Activated CD8-positive, alpha-beta T cell treated with anti-CD3 and anti-CD28 coated beads for 36 hours (primary cell): ENCODE data around the gene GCG. TPM values are rescaled to one million over a fixed set of nuclear protein-coding genes. Genes with fewer than 3 reads are reported as not detected.

Experiments used
- ATAC-seq: fragments of 200-7000 bp; cut with Tn5 transposase; one replicate; pipeline ENCODE4 v1.10.0; 2021; ENCODE audit warnings: mild to moderate bottlenecking, moderate library complexity
- CTCF ChIA-PET: fragments of 350-600 bp; sonication (Branson Sonifier 250); formaldehyde crosslinking; loops from one replicate; lab custom pipeline; 2021; ENCODE audit warnings: antibody characterized with exemption; lab: Charles Lee
- POLR2A ChIA-PET: fragments of 350-600 bp; sonication (Branson Sonifier 250); formaldehyde crosslinking; loops from one replicate; lab custom pipeline; 2021; ENCODE audit warnings: antibody characterized with exemption; lab: Charles Lee
- DNase-seq: peaks from one replicate; pipeline ENCODE4 v3.0.0-alpha.2; 2020
- H3K27ac Mint-ChIP-seq: one replicate; pipeline ENCODE4 v1.8.0; 2021; ENCODE audit warnings: mild to moderate bottlenecking, mixed read lengths
- H3K27me3 Mint-ChIP-seq: one replicate; pipeline ENCODE4 v1.8.0; 2021; ENCODE audit warnings: mixed read lengths
- H3K36me3 Mint-ChIP-seq: one replicate; pipeline ENCODE4 v1.8.0; 2021; ENCODE audit warnings: low read depth, mixed read lengths
- H3K4me1 Mint-ChIP-seq: one replicate; pipeline ENCODE4 v1.8.0; 2021; ENCODE audit warnings: low read depth, mixed read lengths
- H3K4me3 Mint-ChIP-seq: one replicate; pipeline ENCODE4 v1.8.0; 2021; ENCODE audit warnings: mild to moderate bottlenecking, moderate library complexity, mixed read lengths
- H3K9me3 Mint-ChIP-seq: one replicate; pipeline ENCODE4 v1.8.0; 2021; ENCODE audit warnings: mixed read lengths
- CTCF ChIP-seq: fragments of 200-600 bp; IDR thresholded peaks from one replicate; pipeline ENCODE4 v1.8.0; 2022; ENCODE audit warnings: antibody characterized with exemption, mild to moderate bottlenecking
- intact Hi-C: fragments of 100-400 bp; cut with micrococcal nuclease; formaldehyde crosslinking; loops from one replicate; pipeline ENCODE4 v1.10.0; 2022
- total RNA-seq, 2 experiments: library from RNA; stranded (reverse); gene quantifications; one replicate each; pipeline ENCODE4 v1.2.3, GENCODE V29; 2021

The GCG gene
- total RNA-seq, 2 experiments from 2014 or later = not detected

DNA sequence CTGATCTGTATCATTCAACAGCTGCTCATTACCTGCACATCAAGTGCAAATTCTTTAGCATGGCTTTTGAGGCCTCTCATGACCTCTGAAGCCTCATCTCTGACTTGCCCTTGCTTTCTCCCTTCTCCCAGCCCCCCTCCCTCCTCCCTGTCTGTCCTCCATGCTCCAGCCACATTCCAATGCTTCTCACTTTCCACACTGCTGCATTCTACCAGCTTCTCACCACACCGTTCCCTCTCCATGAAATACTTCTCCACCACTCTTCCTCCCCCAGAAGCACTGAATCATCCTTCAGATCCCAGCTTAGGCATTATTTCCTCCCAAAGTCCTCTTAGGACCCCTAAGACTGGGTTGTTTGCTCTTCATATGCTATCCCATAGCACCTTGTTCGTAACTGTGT, 26.9 kb downstream of the GCG start:
- Mint-ChIP-seq H3K27ac (no peak overlapping the region), H3K4me3 (no peak overlapping the region), H3K4me1 (peaks cover 6% of the 10 kb centered on the region), H3K9me3 (no peaks in the 10 kb centered on the region), H3K36me3 (no peaks in the 10 kb centered on the region), H3K27me3 (no peaks in the 10 kb centered on the region)
- ChIA-PET POLR2A (no interaction called here), CTCF (interaction anchor here (0.7 to 5.0 kb wide), 22 partner anchors 8 to 539 kb away, joined by 3 to 44 read pairs (median 4); no protein-coding TSS in a partner anchor)
- ATAC-seq = no peak
- intact Hi-C loops = loop anchor here (2.0 kb wide), 1 partner anchor 538 kb away; no protein-coding TSS in a partner anchor
- TF ChIP-seq CTCF = no peak
- no peak for DNase-seq

GRCh38 chr2:162123806-162124758, 28.0 kb downstream of the GCG start:
- POLR2A ChIA-PET = no interaction called here

DNA sequence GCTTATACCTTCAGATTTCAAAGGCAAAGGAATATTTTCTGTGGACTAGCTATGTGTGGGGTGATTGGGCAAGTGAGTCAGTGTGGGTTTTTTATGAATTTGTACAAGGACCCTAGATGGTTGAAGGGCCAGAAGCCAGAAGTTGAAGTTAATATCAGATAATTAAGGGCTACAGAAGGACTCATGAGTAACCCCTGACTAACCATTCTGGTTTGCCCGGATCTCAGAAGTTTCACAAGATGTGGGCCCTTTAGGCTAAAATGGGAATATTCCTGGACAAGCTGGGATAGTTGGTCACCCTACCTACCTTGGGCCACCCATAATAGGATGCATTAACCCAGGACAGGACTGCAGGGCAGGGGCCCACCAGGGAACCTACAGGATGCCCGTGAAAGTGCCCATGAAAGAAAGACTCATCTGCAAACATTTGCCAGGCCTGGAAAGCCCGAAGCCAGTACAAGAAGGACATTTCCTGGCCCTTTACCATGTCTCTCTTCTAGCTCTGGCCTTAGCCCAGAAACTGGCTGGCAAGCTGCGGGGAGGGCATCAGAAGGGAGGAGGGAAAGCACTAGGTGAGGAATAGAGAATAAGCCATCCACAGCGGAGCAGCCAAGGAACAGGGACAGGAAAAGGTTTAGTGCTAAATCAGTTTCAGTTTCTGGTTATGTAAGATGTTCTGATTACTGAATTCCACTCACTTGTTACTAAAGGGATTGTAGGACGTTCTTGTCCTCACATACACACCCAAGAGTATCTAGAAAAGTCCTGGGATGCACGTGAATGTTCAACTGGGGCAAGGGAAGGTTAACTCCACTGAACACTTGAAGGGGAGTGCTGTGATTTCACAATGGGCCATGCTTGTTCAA, 33.6 kb downstream of the GCG start:
- ATAC-seq = no peak
- no peak for DNase-seq
- Mint-ChIP-seq H3K27me3 (no peaks in the 10 kb centered on the region), H3K27ac (no peak overlapping the region), H3K9me3 (peaks cover 6% of the 10 kb centered on the region), H3K4me1 (peaks cover 3% of the 10 kb centered on the region), H3K4me3 (no peak overlapping the region), H3K36me3 (no peaks in the 10 kb centered on the region)
- POLR2A ChIA-PET = no interaction called here
- intact Hi-C loops = no loop called here
- CTCF ChIA-PET = interaction anchor here (1.9 kb wide), 1 partner anchor 532 kb away, joined by 7 read pairs; no protein-coding TSS in a partner anchor
- no peak for TF ChIP-seq CTCF

More at GRCh38 chr2:162123806-162124758, 28.0 kb downstream of the GCG start:
- Mint-ChIP-seq H3K27ac (no peak overlapping the region), H3K27me3 (no peaks in the 10 kb centered on the region), H3K36me3 (no peaks in the 10 kb centered on the region), H3K4me3 (no peak overlapping the region), H3K9me3 (no peaks in the 10 kb centered on the region), H3K4me1 (peaks cover 6% of the 10 kb centered on the region)
- DNase-seq (no peak), ATAC-seq (peak; percentile 65)
- CTCF ChIA-PET = interaction anchor here (0.7 to 5.0 kb wide), 20 partner anchors 8 to 538 kb away, joined by 3 to 44 read pairs (median 4); no protein-coding TSS in a partner anchor
- intact Hi-C loops = loop anchor here (2.0 to 5.0 kb wide), 4 partner anchors 117 to 537 kb away; no protein-coding TSS in a partner anchor
- peak; percentile 81 for TF ChIP-seq CTCF

DNA sequence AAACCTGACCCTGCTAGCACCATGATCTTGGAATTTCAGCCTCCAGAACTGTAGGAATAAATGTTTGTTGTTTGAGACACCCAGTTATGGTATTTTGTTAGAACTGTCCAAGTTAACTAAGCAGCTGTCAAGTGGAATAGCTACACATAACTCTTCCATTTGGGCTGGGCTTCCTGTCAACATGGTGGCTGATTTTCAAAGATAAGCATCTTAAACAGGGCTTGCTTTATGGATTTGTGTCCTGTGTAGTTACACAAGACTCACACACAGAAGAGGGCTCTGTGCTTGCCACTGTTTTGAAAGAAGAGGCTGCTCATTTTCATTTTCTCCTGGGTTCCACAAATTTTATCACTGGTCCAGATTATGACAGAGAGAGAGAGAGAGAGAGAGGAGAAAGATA, 35.7 kb downstream of the GCG start:
- Mint-ChIP-seq H3K27ac (no peak overlapping the region), H3K36me3 (no peaks in the 10 kb centered on the region), H3K4me3 (no peak overlapping the region), H3K27me3 (no peaks in the 10 kb centered on the region), H3K4me1 (peaks cover 3% of the 10 kb centered on the region), H3K9me3 (peaks cover 6% of the 10 kb centered on the region)
- intact Hi-C loops = no loop called here
- DNase-seq (no peak), ATAC-seq (no peak)
- TF ChIP-seq CTCF = no peak
- ChIA-PET CTCF (interaction anchor here (1.3 to 2.0 kb wide), 3 partner anchors 8 to 169 kb away, joined by 3 to 6 read pairs (median 3); no protein-coding TSS in a partner anchor), POLR2A (interaction anchor here (1.0 to 1.1 kb wide), 2 partner anchors 65 to 209 kb away, joined by 3 read pairs; no protein-coding TSS in a partner anchor)
